ENCODE results near the gene PDE11A. TPM values are rescaled to one million over a fixed set of nuclear protein-coding genes. Genes with fewer than 3 reads are reported as not detected.
A peak's percentile ranks its signal among the peaks of the same experiment; 100 is the strongest.

Gene PDE11A
- total and polyA plus RNA-seq, 4 donors: 0.11 to 1.3 (median 0.25) TPM; not detected in 1

DNA sequence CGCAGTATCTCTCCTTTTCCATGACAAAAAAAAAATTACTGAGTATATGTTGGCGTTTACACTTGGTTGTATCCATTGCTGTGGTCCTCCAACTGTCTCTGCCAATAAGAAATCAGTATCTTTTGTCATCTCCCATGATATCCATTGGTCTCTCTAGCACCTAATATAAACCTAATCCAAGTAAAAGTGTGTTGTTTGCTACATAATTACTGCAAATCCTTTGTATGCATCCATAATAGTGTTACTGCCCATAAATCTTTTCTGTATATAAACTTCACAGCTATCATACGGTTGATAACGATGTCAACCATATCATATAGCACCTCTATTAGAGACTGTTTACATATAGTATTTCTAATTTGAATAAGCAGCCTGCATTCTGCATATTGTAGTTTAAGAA, 453.1 kb downstream of the PDE11A start:
- no peak overlapping the region for H3K27ac ChIP-seq (ENCODE audit: low read depth in 1 of 2, low read length in 1 of 2)
- no peak for ATAC-seq (ENCODE audit: insufficient read depth, low FRiP score)

DNA sequence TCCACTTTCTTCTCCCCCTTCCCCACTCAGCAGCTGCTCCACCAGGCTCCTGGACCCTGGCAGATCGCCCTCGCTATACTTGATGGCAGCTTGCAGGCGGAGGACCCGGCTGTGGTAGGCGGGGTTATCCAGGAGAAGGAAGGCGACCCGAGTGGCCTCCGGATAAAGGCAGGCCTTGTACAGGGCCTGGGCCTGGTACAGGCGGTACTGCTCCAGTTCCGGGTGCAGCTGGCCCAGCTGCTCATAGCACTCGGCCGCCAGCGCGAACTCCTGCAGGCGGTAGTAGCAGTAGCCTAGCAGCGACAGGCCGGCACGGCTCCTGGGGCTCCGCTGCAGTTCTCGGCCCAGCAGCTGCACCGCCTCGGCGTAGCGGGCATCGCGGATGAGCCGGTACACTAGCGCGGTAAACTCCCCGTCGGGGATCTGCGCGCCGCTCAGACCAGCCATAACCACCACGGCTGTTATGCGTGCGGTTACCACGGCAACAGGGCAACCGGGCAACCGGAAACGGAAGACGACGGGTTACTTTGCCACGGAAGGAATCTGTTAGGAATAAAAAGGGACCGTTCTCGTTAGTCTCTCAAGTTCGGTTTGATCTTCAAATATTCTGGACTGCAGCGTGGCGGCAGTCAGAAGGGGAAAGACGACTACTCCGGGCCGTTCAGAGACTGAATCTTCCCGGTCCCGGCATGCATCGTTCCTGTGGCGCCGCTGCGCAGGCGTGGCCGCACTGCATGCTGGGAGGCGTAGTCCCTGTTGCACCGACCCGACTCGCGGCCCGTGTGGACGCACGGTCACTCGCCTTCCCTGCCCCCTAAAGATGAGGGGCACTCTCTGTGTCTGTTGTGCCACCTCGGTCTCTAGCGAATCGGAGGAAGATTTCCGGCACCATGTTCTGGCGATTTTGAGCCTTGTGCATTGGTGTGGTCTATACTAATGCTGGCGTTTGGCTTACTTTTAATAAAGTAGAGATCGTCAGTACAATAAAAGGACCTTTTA, 454.0 kb downstream of the PDE11A start:
- Histone ChIP-seq H3K9ac (ENCODE audit: insufficient read depth in 1 of 2, low read length in 2 of 2) (peak overlapping the region; percentile 76 to 86), H3K36me3 (ENCODE audit: control insufficient read depth in 4 of 4, insufficient read depth in 4 of 4, low read length in 4 of 4) (peaks cover 0 to 3% (median 1%) of the 10 kb centered on the region in 4 donors), H3K4me1 (ENCODE audit: control insufficient read depth in 5 of 5, insufficient read depth in 5 of 5, low read length in 5 of 5) (peaks cover 0 to 11% (median 5%) of the 10 kb centered on the region in 5 donors), H3K27me3 (ENCODE audit: control insufficient read depth in 3 of 3, insufficient read depth in 3 of 3, low read length in 2 of 3) (no peaks in the 10 kb centered on the region), H3K27ac (ENCODE audit: low read depth in 1 of 2, low read length in 1 of 2) (peak overlapping the region; percentile 98), H3K9me3 (ENCODE audit: control insufficient read depth in 4 of 4, insufficient read depth in 3 of 4, low read length in 3 of 4) (no peaks in the 10 kb centered on the region), H3K4me3 (peak overlapping the region; percentile 82)
- ATAC-seq (ENCODE audit: insufficient read depth, low FRiP score) (peak; percentile 97), DNase-seq (peak; percentile 94 to 97 (median 96))
- 4 to 5% methylated on average over 70 to 76 of the region's 76 CpGs for WGBS, 2 donors
- TF ChIP-seq CTCF (IDR thresholded peaks at IDR 0.05; ENCODE audit: control extremely low read depth, extremely low read depth): no peak

More for the DNA sequence above, 453.1 kb downstream of the PDE11A start:
- WGBS, 2 donors: 71 to 78% methylated on average over 4 of the region's 4 CpGs
- Histone ChIP-seq H3K9me3 (ENCODE audit: control insufficient read depth in 4 of 4, insufficient read depth in 3 of 4, low read length in 3 of 4) (no peaks in the 10 kb centered on the region), H3K4me3 (no peak overlapping the region), H3K4me1 (ENCODE audit: control insufficient read depth in 5 of 5, insufficient read depth in 5 of 5, low read length in 5 of 5) (peaks cover 0 to 11% (median 5%) of the 10 kb centered on the region in 5 donors), H3K27me3 (ENCODE audit: control insufficient read depth in 3 of 3, insufficient read depth in 3 of 3, low read length in 2 of 3) (no peaks in the 10 kb centered on the region), H3K36me3 (ENCODE audit: control insufficient read depth in 4 of 4, insufficient read depth in 4 of 4, low read length in 4 of 4) (peaks cover 0 to 3% (median 1%) of the 10 kb centered on the region in 4 donors), H3K9ac (ENCODE audit: insufficient read depth in 1 of 2, low read length in 2 of 2) (no peak overlapping the region)
- DNase-seq: peak in 2 of 3 donors; percentile 76 to 80
- TF ChIP-seq CTCF (IDR thresholded peaks at IDR 0.05; ENCODE audit: control extremely low read depth, extremely low read depth): no peak

DNA sequence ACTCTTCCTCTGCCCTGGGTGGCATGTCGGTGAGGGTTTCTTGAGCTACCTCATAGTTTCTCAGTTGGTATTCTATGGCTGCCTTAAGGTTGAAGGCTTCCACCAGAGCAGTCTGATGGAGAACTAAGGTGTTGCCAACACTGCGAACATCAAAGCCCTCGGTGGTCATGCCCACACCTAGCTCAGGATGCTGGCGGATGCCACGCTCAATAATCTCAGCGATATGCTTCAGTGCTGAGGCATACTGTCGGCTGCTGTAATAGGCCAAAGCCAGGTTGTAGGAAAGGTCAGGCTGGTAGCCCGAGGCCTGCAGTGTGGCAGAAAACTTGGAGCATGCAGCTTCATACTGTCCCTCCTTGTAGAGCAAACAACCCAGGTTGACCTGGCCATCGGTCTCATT, 454.7 kb downstream of the PDE11A start:
- H3K4me3 ChIP-seq: peak overlapping the region; percentile 82
- TF ChIP-seq CTCF (IDR thresholded peaks at IDR 0.05; ENCODE audit: control extremely low read depth, extremely low read depth): no peak
- H3K9me3 ChIP-seq (ENCODE audit: control insufficient read depth in 4 of 4, insufficient read depth in 3 of 4, low read length in 3 of 4): no peaks in the 10 kb centered on the region
- 88 to 90% methylated on average over 9 of the region's 9 CpGs for WGBS, 2 donors
- H3K27me3 ChIP-seq (ENCODE audit: control insufficient read depth in 3 of 3, insufficient read depth in 3 of 3, low read length in 2 of 3): no peaks in the 10 kb centered on the region
- ATAC-seq (ENCODE audit: insufficient read depth, low FRiP score): no peak
- peak overlapping the region; percentile 76 to 86 for H3K9ac ChIP-seq (ENCODE audit: insufficient read depth in 1 of 2, low read length in 2 of 2)
- H3K4me1 ChIP-seq (ENCODE audit: control insufficient read depth in 5 of 5, insufficient read depth in 5 of 5, low read length in 5 of 5): peaks cover 0 to 11% (median 5%) of the 10 kb centered on the region in 5 donors
- no peak for DNase-seq
- H3K36me3 ChIP-seq (ENCODE audit: control insufficient read depth in 4 of 4, insufficient read depth in 4 of 4, low read length in 4 of 4): peaks cover 0 to 3% (median 1%) of the 10 kb centered on the region in 4 donors
- H3K27ac ChIP-seq (ENCODE audit: low read depth in 1 of 2, low read length in 1 of 2): peak overlapping the region; percentile 98

All from lung (tissue), 12 donors.